Measurements from ENCODE around the gene TSSK3. TPM values are rescaled to one million over a fixed set of nuclear protein-coding genes. Genes with fewer than 3 reads are reported as not detected.

The TSSK3 gene
- total and polyA plus RNA-seq, 9 of the 15 experiments (the other 6 are each of a cell fraction or from before 2014, with no cell fraction given) = 0.27 to 2.8 (median 1.9) TPM

DNA sequence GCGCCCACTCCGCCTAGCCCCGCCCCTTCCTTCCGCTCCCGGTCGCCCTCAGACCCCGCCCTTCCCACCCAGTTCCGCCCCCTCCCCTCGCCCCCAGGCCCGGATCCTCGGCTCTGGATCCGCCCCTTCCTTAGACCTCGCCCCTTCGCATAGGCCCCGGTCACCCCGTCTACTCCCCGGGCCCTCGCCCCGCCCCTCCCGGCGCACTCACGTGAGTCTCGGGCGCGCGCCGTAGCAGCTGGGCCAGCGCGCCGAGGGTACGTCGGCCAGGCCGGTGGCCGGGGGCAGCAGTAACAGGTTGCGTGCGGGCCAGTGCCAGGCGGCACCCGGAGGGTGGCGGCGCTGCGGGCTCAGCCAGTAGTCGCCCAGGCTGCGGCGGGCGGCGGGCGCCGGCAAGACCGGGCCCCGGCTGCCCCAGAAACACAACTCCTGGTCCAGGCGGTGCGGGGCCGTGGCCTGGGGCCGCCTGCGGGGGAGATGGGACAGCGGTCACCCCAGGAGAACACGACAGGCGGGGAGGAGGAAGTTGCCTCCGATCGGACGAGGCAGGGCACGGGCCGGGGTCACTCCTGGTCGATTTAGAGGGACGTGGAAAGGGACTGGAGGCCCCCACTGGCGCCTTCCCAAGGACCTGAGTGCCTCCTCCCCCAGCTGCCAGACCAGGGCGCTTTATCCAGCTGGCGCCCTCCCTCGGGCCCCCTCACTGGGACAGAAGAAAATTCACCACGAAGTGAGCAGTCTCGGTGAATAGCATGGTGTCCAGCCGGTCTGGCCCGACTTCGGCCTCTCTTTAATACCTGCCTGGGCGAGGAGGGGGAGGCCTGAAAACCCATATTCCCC, 10.7 kb upstream of the TSSK3 start (continued):
- TF ChIP-seq HNRNPL (IDR thresholded peaks at IDR 0.05; ENCODE audit: low read depth, low read length) = peak; percentile 82; the same call in 1 of the 2 replicates
- 0 out of 2 replicates have a peak, but pooled peaks have one; percentile 26 for TF ChIP-seq ZNF263 (CRISPR knock-in tag; IDR thresholded peaks at IDR 0.05; ENCODE audit: borderline replicate concordance)
- TF ChIP-seq ARNT (IDR thresholded peaks at IDR 0.05) = no peak
- TF ChIP-seq, protein P1, sequence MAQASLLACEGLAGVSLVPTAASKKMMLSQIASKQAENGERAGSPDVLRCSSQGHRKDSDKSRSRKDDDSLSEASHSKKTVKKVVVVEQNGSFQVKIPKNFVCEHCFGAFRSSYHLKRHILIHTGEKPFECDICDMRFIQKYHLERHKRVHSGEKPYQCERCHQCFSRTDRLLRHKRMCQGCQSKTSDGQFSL (CRISPR knock-in tag; IDR thresholded peaks at IDR 0.05) = 0 out of 2 replicates have a peak, but pooled peaks have one; percentile 62
- TF ChIP-seq, protein P1 (tag; IDR thresholded peaks at IDR 0.05) = no peak
- TF ChIP-seq, protein P2, sequence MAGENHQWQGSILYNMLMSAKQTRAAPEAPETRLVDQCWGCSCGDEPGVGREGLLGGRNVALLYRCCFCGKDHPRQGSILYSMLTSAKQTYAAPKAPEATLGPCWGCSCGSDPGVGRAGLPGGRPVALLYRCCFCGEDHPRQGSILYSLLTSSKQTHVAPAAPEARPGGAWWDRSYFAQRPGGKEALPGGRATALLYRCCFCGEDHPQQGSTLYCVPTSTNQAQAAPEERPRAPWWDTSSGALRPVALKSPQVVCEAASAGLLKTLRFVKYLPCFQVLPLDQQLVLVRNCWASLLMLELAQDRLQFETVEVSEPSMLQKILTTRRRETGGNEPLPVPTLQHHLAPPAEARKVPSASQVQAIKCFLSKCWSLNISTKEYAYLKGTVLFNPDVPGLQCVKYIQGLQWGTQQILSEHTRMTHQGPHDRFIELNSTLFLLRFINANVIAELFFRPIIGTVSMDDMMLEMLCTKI (IDR thresholded peaks at IDR 0.05; ENCODE audit: partially characterized antibody) = no peak
- TF ChIP-seq, protein P3, sequence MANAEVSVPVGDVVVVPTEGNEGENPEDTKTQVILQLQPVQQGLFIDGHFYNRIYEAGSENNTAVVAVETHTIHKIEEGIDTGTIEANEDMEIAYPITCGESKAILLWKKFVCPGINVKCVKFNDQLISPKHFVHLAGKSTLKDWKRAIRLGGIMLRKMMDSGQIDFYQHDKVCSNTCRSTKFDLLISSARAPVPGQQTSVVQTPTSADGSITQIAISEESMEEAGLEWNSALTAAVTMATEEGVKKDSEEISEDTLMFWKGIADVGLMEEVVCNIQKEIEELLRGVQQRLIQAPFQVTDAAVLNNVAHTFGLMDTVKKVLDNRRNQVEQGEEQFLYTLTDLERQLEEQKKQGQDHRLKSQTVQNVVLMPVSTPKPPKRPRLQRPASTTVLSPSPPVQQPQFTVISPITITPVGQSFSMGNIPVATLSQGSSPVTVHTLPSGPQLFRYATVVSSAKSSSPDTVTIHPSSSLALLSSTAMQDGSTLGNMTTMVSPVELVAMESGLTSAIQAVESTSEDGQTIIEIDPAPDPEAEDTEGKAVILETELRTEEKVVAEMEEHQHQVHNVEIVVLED (CRISPR knock-in tag; IDR thresholded peaks at IDR 0.05) = peak; percentile 73
- TF ChIP-seq POLR2A (conservative IDR thresholded peaks at IDR 0.05) = peak; percentile 76
- no peak for TF ChIP-seq ETV1 (tag; conservative IDR thresholded peaks at IDR 0.05; ENCODE audit: low read depth)
- TF ChIP-seq JUND (IDR thresholded peaks at IDR 0.05; ENCODE audit: borderline replicate concordance, low read depth, low read length) = no peak
- TF ChIP-seq JUND (tag; IDR thresholded peaks at IDR 0.05; ENCODE audit: borderline replicate concordance, low read depth, low read length) = 0 out of 3 replicates have a peak, but pooled peaks have one; percentile 24
- TF ChIP-seq, protein P4, sequence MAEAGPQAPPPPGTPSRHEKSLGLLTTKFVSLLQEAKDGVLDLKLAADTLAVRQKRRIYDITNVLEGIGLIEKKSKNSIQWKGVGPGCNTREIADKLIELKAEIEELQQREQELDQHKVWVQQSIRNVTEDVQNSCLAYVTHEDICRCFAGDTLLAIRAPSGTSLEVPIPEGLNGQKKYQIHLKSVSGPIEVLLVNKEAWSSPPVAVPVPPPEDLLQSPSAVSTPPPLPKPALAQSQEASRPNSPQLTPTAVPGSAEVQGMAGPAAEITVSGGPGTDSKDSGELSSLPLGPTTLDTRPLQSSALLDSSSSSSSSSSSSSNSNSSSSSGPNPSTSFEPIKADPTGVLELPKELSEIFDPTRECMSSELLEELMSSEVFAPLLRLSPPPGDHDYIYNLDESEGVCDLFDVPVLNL (CRISPR knock-in tag; IDR thresholded peaks at IDR 0.05; ENCODE audit: low read depth) = no peak
- TF ChIP-seq CREBBP (IDR thresholded peaks at IDR 0.05; ENCODE audit: low read depth, low read length) = no peak
- TF ChIP-seq, protein P5, sequence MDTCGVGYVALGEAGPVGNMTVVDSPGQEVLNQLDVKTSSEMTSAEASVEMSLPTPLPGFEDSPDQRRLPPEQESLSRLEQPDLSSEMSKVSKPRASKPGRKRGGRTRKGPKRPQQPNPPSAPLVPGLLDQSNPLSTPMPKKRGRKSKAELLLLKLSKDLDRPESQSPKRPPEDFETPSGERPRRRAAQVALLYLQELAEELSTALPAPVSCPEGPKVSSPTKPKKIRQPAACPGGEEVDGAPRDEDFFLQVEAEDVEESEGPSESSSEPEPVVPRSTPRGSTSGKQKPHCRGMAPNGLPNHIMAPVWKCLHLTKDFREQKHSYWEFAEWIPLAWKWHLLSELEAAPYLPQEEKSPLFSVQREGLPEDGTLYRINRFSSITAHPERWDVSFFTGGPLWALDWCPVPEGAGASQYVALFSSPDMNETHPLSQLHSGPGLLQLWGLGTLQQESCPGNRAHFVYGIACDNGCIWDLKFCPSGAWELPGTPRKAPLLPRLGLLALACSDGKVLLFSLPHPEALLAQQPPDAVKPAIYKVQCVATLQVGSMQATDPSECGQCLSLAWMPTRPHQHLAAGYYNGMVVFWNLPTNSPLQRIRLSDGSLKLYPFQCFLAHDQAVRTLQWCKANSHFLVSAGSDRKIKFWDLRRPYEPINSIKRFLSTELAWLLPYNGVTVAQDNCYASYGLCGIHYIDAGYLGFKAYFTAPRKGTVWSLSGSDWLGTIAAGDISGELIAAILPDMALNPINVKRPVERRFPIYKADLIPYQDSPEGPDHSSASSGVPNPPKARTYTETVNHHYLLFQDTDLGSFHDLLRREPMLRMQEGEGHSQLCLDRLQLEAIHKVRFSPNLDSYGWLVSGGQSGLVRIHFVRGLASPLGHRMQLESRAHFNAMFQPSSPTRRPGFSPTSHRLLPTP (IDR thresholded peaks at IDR 0.05; ENCODE audit: borderline replicate concordance, extremely low read depth, insufficient read length) = no peak
- TF ChIP-seq, protein P6, sequence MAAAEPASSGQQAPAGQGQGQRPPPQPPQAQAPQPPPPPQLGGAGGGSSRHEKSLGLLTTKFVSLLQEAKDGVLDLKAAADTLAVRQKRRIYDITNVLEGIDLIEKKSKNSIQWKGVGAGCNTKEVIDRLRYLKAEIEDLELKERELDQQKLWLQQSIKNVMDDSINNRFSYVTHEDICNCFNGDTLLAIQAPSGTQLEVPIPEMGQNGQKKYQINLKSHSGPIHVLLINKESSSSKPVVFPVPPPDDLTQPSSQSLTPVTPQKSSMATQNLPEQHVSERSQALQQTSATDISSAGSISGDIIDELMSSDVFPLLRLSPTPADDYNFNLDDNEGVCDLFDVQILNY (CRISPR knock-in tag; IDR thresholded peaks at IDR 0.05) = no peak
- TF ChIP-seq NBN (IDR thresholded peaks at IDR 0.05; ENCODE audit: low read depth) = no peak
